GM12864 (cell line): ENCODE results near the gene DHRS12.

Source experiments
- DNase-seq: peaks from one replicate; pipeline ENCODE4 v3.0.0-alpha.2; 2011; ENCODE audit warnings: low read depth
- H3K4me3 ChIP-seq: 2 replicates; pipeline ENCODE4 v1.5.1; 2011; ENCODE audit warnings: mild to moderate bottlenecking, low read depth, low read length, control low read depth
- TF ChIP-seq, protein P1 (sequence below): IDR thresholded peaks from 2 replicates; pipeline ENCODE4 v1.5.1; 2011; ENCODE audit warnings: low read depth, mild to moderate bottlenecking, moderate library complexity, low read length, control low read depth, inconsistent platforms; ENCODE audit errors: missing control alignments

DHRS12 gene

DNA sequence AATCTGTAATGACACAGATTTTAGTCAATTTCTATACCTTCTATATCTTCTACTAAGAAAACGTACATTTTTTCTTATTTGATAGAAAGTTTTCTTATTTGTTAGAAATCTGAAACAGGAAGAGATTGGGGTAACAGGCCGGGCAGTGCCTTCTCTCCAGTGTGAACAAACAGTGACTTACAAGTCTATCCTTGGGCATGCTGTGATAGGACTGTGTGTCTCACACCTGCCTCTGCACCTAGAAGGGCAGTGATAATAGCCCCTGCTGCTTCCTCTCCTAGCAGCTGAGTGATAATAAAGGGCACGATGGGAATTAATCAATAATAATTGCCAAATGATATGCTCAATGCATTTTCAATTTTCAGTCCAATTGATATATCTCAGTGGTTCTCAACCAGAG is 39.6 kb upstream of the DHRS12 start:
- no peak for DNase-seq
- no peak overlapping the region for H3K4me3 ChIP-seq
- TF ChIP-seq, protein P1, sequence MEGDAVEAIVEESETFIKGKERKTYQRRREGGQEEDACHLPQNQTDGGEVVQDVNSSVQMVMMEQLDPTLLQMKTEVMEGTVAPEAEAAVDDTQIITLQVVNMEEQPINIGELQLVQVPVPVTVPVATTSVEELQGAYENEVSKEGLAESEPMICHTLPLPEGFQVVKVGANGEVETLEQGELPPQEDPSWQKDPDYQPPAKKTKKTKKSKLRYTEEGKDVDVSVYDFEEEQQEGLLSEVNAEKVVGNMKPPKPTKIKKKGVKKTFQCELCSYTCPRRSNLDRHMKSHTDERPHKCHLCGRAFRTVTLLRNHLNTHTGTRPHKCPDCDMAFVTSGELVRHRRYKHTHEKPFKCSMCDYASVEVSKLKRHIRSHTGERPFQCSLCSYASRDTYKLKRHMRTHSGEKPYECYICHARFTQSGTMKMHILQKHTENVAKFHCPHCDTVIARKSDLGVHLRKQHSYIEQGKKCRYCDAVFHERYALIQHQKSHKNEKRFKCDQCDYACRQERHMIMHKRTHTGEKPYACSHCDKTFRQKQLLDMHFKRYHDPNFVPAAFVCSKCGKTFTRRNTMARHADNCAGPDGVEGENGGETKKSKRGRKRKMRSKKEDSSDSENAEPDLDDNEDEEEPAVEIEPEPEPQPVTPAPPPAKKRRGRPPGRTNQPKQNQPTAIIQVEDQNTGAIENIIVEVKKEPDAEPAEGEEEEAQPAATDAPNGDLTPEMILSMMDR = no peak

DNA sequence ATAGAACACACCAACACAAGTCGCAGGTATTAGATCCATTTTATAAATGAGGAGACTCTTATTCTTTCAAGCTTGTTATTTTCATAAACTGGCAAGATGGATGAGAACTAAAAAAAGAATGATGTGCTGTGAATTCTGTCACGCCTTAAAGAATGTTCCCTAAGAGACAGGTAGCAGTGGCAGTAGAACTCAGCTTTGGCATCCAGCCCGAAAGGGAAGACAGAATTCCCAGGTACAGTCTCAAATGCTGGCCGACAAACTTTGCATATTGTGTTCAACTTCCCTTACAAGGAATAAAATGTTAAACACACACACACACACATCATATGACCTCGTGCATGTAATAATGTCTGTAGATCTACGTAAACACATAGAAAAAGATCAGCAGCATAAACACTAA is 37.8 kb upstream of the DHRS12 start:
- no peak overlapping the region for H3K4me3 ChIP-seq
- TF ChIP-seq, protein P1 = no peak
- no peak for DNase-seq

DNA sequence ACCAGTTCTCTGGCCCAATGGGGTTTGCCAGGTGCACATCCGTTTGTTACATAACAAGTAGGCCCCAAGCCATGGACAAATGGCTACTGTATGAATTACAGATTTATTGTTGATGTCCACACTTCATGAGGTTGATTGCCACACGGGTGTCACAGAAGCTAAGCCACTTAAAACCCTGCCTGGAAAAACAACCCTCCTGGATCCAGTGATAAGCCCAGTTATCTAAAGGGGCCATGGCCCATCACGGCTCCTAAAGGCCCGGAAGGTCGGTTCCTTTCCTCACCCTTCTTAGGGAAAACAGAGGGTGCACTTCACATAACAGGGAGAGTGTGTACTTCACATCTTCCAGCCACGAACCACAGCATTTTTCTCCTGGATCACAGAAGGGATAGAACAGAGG is 37.0 kb upstream of the DHRS12 start:
- DNase-seq = no peak
- H3K4me3 ChIP-seq = no peak overlapping the region
- TF ChIP-seq, protein P1 = no peak

DNA sequence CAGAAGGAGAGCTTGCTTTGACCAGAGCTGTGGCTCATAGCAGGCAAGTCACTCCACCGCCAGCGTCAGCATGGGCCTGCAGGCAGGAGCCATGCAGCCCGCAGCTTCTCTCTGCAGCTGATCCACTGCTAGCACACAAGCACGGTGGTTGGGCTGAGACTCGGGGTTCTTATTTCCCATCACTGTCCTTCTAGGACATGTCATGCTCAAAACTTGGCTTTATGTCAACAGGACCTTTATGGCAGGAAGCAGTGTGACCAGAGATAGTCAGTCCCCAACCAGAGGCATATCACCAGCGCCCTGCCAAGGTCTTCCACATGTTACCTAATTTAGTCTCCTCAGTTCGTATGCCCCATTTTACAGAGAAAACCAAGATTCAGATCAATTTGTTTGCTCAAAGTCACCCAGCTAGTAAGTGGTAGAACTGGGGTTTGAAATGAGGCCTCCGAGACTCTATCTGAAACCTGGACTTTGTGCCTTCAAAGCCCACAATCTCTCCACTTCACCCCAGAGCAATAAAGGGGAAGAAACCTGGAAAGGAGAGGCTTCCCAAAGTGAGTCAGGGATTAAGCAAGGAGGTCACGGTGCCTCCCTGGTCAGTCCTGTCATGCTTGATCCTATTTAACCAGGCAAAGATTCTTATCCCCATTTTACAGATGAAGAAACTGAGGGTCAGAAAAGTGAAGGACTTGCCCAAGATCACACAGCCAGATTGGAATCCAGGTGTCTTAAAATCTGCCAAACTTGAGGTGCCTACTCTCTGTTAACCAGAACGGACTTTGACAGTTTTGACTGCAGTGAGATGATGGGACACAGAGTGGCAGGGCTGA is 36.0 kb upstream of the DHRS12 start:
- TF ChIP-seq, protein P1 = no peak
- no peak overlapping the region for H3K4me3 ChIP-seq
- DNase-seq = no peak

DNA sequence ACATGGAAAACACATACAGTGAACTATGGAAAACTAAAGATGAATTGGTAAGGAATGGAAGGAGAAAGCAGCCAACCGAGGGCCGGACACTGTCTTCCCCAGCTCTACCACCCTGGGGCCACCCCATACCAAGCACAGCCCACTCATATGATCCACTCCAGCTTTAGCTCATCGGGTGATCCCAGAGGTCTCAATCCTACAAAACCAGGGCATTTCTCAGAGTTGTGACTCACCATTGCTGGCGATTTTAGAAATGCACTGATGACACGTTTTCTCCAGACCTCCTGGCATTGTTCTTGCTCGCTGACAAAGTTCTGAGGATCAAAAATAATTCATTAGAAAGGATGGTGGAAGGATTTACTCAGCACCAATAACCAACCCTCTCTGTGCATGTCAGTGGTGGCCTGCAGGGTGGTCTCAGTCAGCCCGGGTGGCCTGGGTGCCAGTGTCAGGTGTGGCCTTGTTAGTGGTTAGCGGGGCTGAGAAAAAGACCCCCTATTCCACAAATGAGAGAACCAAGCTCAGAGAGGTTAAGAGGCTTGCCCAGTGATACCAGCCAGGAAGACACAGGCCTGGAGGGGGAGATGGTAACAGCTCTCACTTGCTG is 34.4 kb upstream of the DHRS12 start:
- no peak overlapping the region for H3K4me3 ChIP-seq
- TF ChIP-seq, protein P1 = no peak
- no peak for DNase-seq

DNA sequence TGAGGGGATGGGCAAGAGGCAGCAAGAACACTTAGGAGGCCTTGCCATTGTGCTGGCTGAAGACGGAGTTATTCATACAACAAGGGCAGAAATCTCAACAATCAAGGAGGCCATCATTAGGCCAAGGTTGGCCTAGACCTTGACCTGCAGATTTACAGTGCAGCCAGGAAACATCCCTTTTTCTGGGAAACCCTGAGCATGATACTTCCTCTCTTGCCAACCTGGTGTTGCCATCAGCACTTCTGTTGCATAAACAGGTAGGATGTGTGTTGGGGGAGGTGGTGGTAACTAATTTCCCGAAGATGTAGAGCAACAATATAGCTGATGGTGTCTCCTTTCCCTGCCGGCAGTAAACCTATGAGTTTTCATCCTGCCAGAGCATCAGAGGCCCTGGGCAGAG is 33.1 kb upstream of the DHRS12 start:
- TF ChIP-seq, protein P1 = no peak
- DNase-seq = no peak
- H3K4me3 ChIP-seq = no peak overlapping the region
